NCI-H146 treated with DMSO at 0.1 percent for 48 hours (cell line): ENCODE measurements around the gene IGF2R.
"Not testable (repeated sequence)": the region's sequence is repeated elsewhere in the genome, so short reads cannot be mapped to it uniquely, and the experiment has no call there.

Experiments
- DNase-seq: peaks from one replicate; lab custom pipeline; 2025; ENCODE audit not compliant: unreplicated experiment; lab: John Stamatoyannopoulos, UW

IGF2R gene

GRCh38 chr6:159968295-159969203 is at the start of gene IGF2R:
IGF2R (plus strand) TSS chr6:159969082; CDS start chr6:159969247, 165 bp downstream.
- DNase-seq, result peak; percentile 75

GRCh38 chr6:159919800-159920199 is 49.1 kb upstream of the IGF2R start:
- no peak for DNase-seq

- not testable (repeated sequence) for DNase-seq
These were observed 44.7 kb upstream of the IGF2R start for GRCh38 chr6:159924150-159924549.

- no peak for DNase-seq
These were observed 42.2 kb upstream of the IGF2R start for GRCh38 chr6:159926542-159927203.

- no peak for DNase-seq
These were observed 39.1 kb upstream of the IGF2R start for GRCh38 chr6:159929819-159930218.

GRCh38 chr6:159931112-159931511 is 37.8 kb upstream of the IGF2R start:
- no peak for DNase-seq

GRCh38 chr6:159931846-159932245 is 37.0 kb upstream of the IGF2R start:
- no peak for DNase-seq

GRCh38 chr6:159933077-159933476 is 35.8 kb upstream of the IGF2R start:
- no peak for DNase-seq

GRCh38 chr6:159934181-159934580 is 34.7 kb upstream of the IGF2R start:
- no peak for DNase-seq

- DNase-seq, result no peak
These were observed 33.8 kb upstream of the IGF2R start for GRCh38 chr6:159935065-159935464.

- no peak for DNase-seq
These were observed 33.2 kb upstream of the IGF2R start for GRCh38 chr6:159935633-159936032.

GRCh38 chr6:159939591-159940016 is 29.3 kb upstream of the IGF2R start:
- no peak for DNase-seq

GRCh38 chr6:159941286-159942113 is 27.4 kb upstream of the IGF2R start:
- no peak for DNase-seq

- DNase-seq, result no peak
These were observed 25.7 kb upstream of the IGF2R start for GRCh38 chr6:159943101-159943632.

- DNase-seq, result no peak
These were observed 24.8 kb upstream of the IGF2R start for GRCh38 chr6:159943968-159944598.

- no peak for DNase-seq
These were observed 23.0 kb upstream of the IGF2R start for GRCh38 chr6:159945801-159946392.

GRCh38 chr6:159946912-159947311 is 22.0 kb upstream of the IGF2R start:
- DNase-seq, result no peak

GRCh38 chr6:159948199-159948598 is 20.7 kb upstream of the IGF2R start:
- DNase-seq, result no peak

GRCh38 chr6:159951772-159952171 is 17.1 kb upstream of the IGF2R start:
- no peak for DNase-seq

- DNase-seq, result no peak
These were observed 16.4 kb upstream of the IGF2R start for GRCh38 chr6:159952289-159953005.
